Measurements from ENCODE around the gene PHF23.

GRCh38 chr17:7211491-7212273 lies 27.6 kb downstream of the PHF23 start:
- TF ChIP-seq CTCF (conservative IDR thresholded peaks at IDR 0.05 in 1 of 2, IDR thresholded peaks at IDR 0.05 in 1 of 2; ENCODE audit: extremely low read depth in 1 of 2, insufficient read depth in 1 of 2, low read depth in 1 of 2, low read length in 2 of 2) = no peak
- no peak for TF ChIP-seq EZH2 (IDR thresholded peaks at IDR 0.05; ENCODE audit: borderline replicate concordance, low read length)
